ENCODE data around the gene LHX5. TPM values are rescaled to one million over a fixed set of nuclear protein-coding genes. Genes with fewer than 3 reads are reported as not detected.
A peak's percentile ranks its signal among the peaks of the same experiment; 100 is the strongest.

LHX5 gene
- total RNA-seq, 5 donors from 2014 or later (not counting 1 experiment from before 2014, with no cell fraction given) = not detected

DNA sequence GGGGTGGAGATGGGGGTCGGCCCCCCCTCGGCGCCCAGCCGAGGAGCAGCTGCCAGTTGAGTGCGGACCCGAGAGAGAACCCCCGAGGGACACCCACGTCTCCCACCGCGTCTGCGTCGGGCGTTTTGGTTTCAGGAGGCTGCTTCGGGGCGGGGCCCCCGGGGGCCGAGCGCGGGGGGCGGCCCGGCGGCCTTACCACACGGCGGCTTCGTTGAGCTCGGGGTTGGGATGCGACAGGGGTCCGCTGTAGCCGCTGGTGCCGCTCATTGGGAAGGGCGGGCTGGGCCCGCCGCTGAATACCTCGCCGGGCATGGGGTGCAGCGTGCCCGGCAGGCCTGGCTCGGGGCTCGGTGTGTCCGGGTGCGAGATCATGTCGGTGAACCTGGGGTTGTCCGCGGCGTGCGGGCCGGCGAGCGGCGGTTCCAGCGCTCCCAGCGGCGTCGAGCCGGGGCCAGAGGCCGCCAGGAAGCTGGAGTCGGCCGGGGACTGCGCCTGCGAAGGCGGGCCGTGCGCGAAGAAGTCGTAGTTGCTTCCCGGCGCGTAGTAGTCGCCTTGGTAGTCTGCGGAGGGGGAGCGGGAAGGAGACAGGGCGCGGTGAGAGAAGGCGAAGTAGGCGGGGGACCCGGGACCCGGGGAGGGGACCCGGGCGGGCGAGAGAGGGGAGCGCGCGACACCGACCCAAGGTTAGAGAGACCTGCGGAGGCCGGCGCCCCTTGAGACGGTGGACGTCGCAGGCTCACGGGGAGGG is 8.5 kb downstream of the LHX5 start:
- H3K27ac ChIP-seq (ENCODE audit: low read length) = no peak overlapping the region
- peaks cover 12 to 74% of the 10 kb centered on the region in 2 experiments for H3K27me3 ChIP-seq (replicated peaks in 1 of 2; ENCODE audit: control insufficient read depth in 2 of 2, extremely low read depth in 1 of 2, insufficient read depth in 2 of 2, low read length in 1 of 2)
- WGBS (ENCODE audit: insufficient coverage) = 6% methylated on average over 91 of the region's 91 CpGs
- no peak overlapping the region for H3K27ac Mint-ChIP-seq
- no peaks in the 10 kb centered on the region for H3K36me3 Mint-ChIP-seq
- H3K4me1 ChIP-seq (ENCODE audit: control insufficient read depth in 1 of 2, extremely low read depth in 1 of 2, insufficient read depth in 2 of 2, low read length in 2 of 2) = peaks cover 0 to 49% of the 10 kb centered on the region in 2 experiments
- POLR2A ChIA-PET = no interaction called here
- CTCF ChIA-PET = no interaction called here
- H3K36me3 ChIP-seq (ENCODE audit: control insufficient read depth in 2 of 2, extremely low read depth in 1 of 2, insufficient read depth in 1 of 2, low read length in 1 of 2) = no peaks in the 10 kb centered on the region
- H3K4me3 Mint-ChIP-seq = peak overlapping the region; percentile 47 to 73 (median 64)
- DNase-seq = no peak
- H3K9me3 Mint-ChIP-seq = no peaks in the 10 kb centered on the region
- H3K4me1 Mint-ChIP-seq = peaks cover 18 to 34% (median 29%) of the 10 kb centered on the region in 3 donors
- ATAC-seq (replicated peaks in 1 of 4) = no peak
- peak overlapping the region in 1 of 2 donors; percentile 23 for H3K4me3 ChIP-seq (ENCODE audit: control insufficient read depth in 1 of 2, extremely low read depth in 1 of 2, low read length in 1 of 2)
- peaks cover 42 to 73% of the 10 kb centered on the region in 2 donors for H3K27me3 Mint-ChIP-seq
- no peaks in the 10 kb centered on the region for H3K9me3 ChIP-seq

DNA sequence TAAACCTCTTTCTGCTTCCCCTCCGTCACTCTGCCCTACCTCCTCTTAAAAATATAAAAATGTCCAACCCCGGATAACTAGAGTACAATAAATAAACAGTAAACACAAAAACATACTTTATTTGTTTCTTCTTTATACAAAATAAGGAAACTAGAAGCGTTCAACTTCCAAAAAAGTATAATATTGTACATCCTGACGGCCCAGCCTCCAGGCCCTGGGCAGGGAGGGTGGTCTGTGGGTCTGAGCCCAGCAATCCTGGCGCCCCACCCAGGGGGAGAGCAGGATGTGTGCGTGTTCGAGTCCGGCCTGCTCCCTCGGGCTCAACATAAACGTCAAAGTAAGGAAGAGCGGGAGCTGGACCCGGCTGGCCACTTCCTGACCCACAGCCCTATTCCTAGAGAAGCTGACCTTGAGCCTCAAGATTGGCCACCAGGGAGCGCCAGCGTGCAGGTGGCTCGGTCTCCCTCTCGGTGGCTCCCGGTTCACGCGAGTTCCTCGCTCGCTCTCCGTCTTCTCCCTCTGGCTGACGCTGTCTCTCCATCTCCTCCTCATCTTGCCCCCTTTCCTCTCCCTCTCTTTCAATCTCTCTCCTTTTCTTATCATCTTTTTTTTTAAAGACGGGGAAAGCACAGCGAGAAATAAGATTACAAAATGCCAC is 9.4 kb downstream of the LHX5 start:
- H3K36me3 Mint-ChIP-seq = no peaks in the 10 kb centered on the region
- H3K27ac Mint-ChIP-seq = peak overlapping the region in 1 of 2 donors; percentile 8
- H3K4me3 Mint-ChIP-seq = peak overlapping the region; percentile 73 to 79 (median 77)

DNA sequence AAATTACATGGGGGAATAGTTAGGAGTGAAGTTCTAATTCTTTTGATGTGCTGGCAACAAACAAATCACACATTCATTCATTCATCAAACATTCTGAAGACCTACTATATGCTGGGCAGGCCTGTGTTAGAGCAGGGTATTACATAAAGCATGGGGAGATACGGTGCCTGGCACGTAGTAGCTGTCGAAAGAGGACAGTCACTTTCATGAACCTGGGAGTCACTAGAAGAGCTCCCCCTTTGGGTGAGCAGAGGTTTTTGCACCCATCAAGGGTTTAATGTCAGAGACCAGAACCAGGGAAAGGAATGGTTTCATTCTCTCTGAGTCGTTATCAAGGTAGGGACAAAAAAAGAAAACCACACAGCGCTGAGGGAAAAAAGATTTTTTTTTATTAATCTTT is 10.0 kb downstream of the LHX5 start:
- DNase-seq (no peak), ATAC-seq (replicated peaks in 1 of 4) (no peak)
- H3K9me3 Mint-ChIP-seq = no peaks in the 10 kb centered on the region
- no peaks in the 10 kb centered on the region for H3K36me3 Mint-ChIP-seq
- H3K27ac ChIP-seq (ENCODE audit: low read length) = no peak overlapping the region
- POLR2A ChIA-PET = no interaction called here
- no CpG with 5 or more reads among the region's 5 CpGs for WGBS (ENCODE audit: insufficient coverage)
- H3K4me1 Mint-ChIP-seq = peaks cover 18 to 29% (median 23%) of the 10 kb centered on the region in 3 donors
- H3K4me3 ChIP-seq (ENCODE audit: control insufficient read depth in 1 of 2, extremely low read depth in 1 of 2, low read length in 1 of 2) = no peak overlapping the region
- peaks cover 48 to 73% of the 10 kb centered on the region in 2 donors for H3K27me3 Mint-ChIP-seq
- peaks cover 10 to 69% of the 10 kb centered on the region in 2 experiments for H3K27me3 ChIP-seq (replicated peaks in 1 of 2; ENCODE audit: control insufficient read depth in 2 of 2, extremely low read depth in 1 of 2, insufficient read depth in 2 of 2, low read length in 1 of 2)
- no peak overlapping the region for H3K27ac Mint-ChIP-seq
- peak overlapping the region in 1 of 3 donors; percentile 73 for H3K4me3 Mint-ChIP-seq
- no peaks in the 10 kb centered on the region for H3K9me3 ChIP-seq
- H3K4me1 ChIP-seq (ENCODE audit: control insufficient read depth in 1 of 2, extremely low read depth in 1 of 2, insufficient read depth in 2 of 2, low read length in 2 of 2) = peaks cover 0 to 36% of the 10 kb centered on the region in 2 experiments
- CTCF ChIA-PET = no interaction called here
- no peaks in the 10 kb centered on the region for H3K36me3 ChIP-seq (ENCODE audit: control insufficient read depth in 2 of 2, extremely low read depth in 1 of 2, insufficient read depth in 1 of 2, low read length in 1 of 2)

More for the DNA sequence above, 9.4 kb downstream of the LHX5 start:
- peaks cover 0 to 40% of the 10 kb centered on the region in 2 experiments for H3K4me1 ChIP-seq (ENCODE audit: control insufficient read depth in 1 of 2, extremely low read depth in 1 of 2, insufficient read depth in 2 of 2, low read length in 2 of 2)
- CTCF ChIA-PET = no interaction called here
- H3K4me3 ChIP-seq (ENCODE audit: control insufficient read depth in 1 of 2, extremely low read depth in 1 of 2, low read length in 1 of 2) = peak overlapping the region; percentile 28 to 39
- no peaks in the 10 kb centered on the region for H3K9me3 ChIP-seq
- POLR2A ChIA-PET = no interaction called here
- peaks cover 12 to 69% of the 10 kb centered on the region in 2 experiments for H3K27me3 ChIP-seq (replicated peaks in 1 of 2; ENCODE audit: control insufficient read depth in 2 of 2, extremely low read depth in 1 of 2, insufficient read depth in 2 of 2, low read length in 1 of 2)
- DNase-seq = peak in 34 of 35 experiments; percentile 13 to 76 (median 50)
- Mint-ChIP-seq H3K4me1 (peaks cover 18 to 32% (median 27%) of the 10 kb centered on the region in 3 donors), H3K9me3 (no peaks in the 10 kb centered on the region), H3K27me3 (peaks cover 47 to 74% of the 10 kb centered on the region in 2 donors)
- WGBS (ENCODE audit: insufficient coverage) = 1% methylated on average over 19 of the region's 25 CpGs
- peak; percentile 57 to 78 (median 64) for ATAC-seq (replicated peaks in 1 of 4)
- H3K36me3 ChIP-seq (ENCODE audit: control insufficient read depth in 2 of 2, extremely low read depth in 1 of 2, insufficient read depth in 1 of 2, low read length in 1 of 2) = no peaks in the 10 kb centered on the region
- no peak overlapping the region for H3K27ac ChIP-seq (ENCODE audit: low read length)

DNA sequence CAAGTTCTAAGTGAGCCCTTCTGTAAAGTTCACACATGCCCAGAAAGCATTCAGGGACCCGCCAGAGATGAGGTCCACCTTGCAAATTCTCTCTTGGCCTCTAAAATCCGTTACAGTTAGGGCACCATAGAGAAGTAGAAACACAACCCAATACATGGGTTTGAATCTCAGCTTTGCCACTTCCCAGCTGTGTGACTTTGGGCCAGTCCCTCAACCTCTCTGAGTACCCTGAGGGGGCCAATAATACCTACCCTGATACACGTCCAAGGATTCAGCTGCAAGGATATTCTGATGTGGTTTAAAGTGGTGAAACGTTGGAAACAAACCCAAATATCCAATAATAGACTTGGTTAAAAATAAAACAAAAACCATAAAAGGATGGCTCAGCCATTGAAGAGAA is 11.7 kb downstream of the LHX5 start:
- DNase-seq = no peak
- Mint-ChIP-seq H3K4me1 (peaks cover 18 to 23% (median 18%) of the 10 kb centered on the region in 3 donors), H3K36me3 (no peaks in the 10 kb centered on the region), H3K4me3 (no peak overlapping the region), H3K27me3 (peaks cover 44 to 70% of the 10 kb centered on the region in 2 donors), H3K27ac (no peak overlapping the region), H3K9me3 (no peaks in the 10 kb centered on the region)
- H3K4me1 ChIP-seq (ENCODE audit: control insufficient read depth in 1 of 2, extremely low read depth in 1 of 2, insufficient read depth in 2 of 2, low read length in 2 of 2) = peaks cover 0 to 28% of the 10 kb centered on the region in 2 experiments
- peaks cover 9 to 63% of the 10 kb centered on the region in 2 experiments for H3K27me3 ChIP-seq (replicated peaks in 1 of 2; ENCODE audit: control insufficient read depth in 2 of 2, extremely low read depth in 1 of 2, insufficient read depth in 2 of 2, low read length in 1 of 2)
- no peaks in the 10 kb centered on the region for H3K36me3 ChIP-seq (ENCODE audit: control insufficient read depth in 2 of 2, extremely low read depth in 1 of 2, insufficient read depth in 1 of 2, low read length in 1 of 2)
- WGBS (ENCODE audit: insufficient coverage) = 43% methylated on average over 2 of the region's 4 CpGs
- no peak overlapping the region for H3K4me3 ChIP-seq (ENCODE audit: control insufficient read depth in 1 of 2, extremely low read depth in 1 of 2, low read length in 1 of 2)
- ChIA-PET POLR2A (no interaction called here), CTCF (interaction anchor here in 1 of 2 donors (0.6 to 0.7 kb wide), 2 partner anchors 62 to 141 kb away, joined by 5 to 7 read pairs; no protein-coding TSS in a partner anchor)
- no peak overlapping the region for H3K27ac ChIP-seq (ENCODE audit: low read length)
- H3K9me3 ChIP-seq = no peaks in the 10 kb centered on the region
- no peak for ATAC-seq (replicated peaks in 1 of 4)

DNA sequence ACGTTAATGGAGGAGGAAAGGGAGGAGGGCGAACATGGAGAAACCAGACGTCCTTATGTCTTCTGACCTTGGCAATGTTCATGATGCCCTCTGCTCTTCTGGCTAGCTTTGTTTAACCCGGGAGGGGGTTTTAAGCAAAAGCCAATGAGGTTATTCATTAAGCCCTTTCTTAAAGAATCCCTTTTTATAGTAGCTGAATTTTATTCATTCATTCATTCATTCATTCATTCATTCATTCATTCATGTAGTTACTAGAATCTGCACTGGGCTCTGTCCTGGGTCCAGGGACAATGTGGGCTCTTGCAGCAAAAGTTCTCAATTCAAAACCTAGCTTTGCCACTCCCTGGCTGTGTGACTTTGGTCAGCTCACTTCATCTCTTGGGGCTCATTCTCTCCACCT is 14.0 kb downstream of the LHX5 start:
- Mint-ChIP-seq H3K36me3 (no peaks in the 10 kb centered on the region), H3K9me3 (no peaks in the 10 kb centered on the region), H3K27ac (no peak overlapping the region), H3K27me3 (peaks cover 40 to 58% of the 10 kb centered on the region in 2 donors), H3K4me1 (peaks cover 3 to 7% (median 7%) of the 10 kb centered on the region in 3 donors), H3K4me3 (no peak overlapping the region)
- Histone ChIP-seq H3K9me3 (no peaks in the 10 kb centered on the region), H3K4me1 (ENCODE audit: control insufficient read depth in 1 of 2, extremely low read depth in 1 of 2, insufficient read depth in 2 of 2, low read length in 2 of 2) (peaks cover 0 to 6% of the 10 kb centered on the region in 2 experiments), H3K27me3 (replicated peaks in 1 of 2; ENCODE audit: control insufficient read depth in 2 of 2, extremely low read depth in 1 of 2, insufficient read depth in 2 of 2, low read length in 1 of 2) (peaks cover 9 to 44% of the 10 kb centered on the region in 2 experiments), H3K4me3 (ENCODE audit: control insufficient read depth in 1 of 2, extremely low read depth in 1 of 2, low read length in 1 of 2) (no peak overlapping the region), H3K36me3 (ENCODE audit: control insufficient read depth in 2 of 2, extremely low read depth in 1 of 2, insufficient read depth in 1 of 2, low read length in 1 of 2) (no peaks in the 10 kb centered on the region), H3K27ac (ENCODE audit: low read length) (no peak overlapping the region)
- WGBS (ENCODE audit: insufficient coverage) = no CpG with 5 or more reads among the region's 4 CpGs
- ChIA-PET POLR2A (no interaction called here), CTCF (interaction anchor here in 1 of 2 donors (0.5 kb wide), 1 partner anchor 29 kb away, joined by 4 read pairs; no protein-coding TSS in a partner anchor)
- ATAC-seq (replicated peaks in 1 of 4) = no peak
- no peak for DNase-seq

DNA sequence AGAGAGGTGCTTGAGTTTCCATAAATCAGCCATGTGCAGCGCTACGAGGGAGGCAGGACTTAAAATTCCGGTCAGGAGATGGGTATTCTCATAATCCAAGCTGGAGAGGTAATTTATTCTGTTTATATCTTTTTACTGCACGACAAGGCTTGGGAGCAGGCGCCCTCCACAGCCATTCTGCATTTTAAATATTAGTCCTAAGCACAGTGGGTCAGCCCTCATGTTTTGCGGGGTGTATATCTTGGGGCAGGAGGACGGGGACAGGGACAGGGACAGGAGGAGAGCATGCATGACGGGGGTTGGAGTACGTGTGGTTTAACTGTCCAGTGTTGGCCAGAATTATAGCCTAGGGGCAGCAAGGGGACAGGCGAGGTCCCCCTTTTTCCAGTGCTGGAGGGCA is 14.5 kb downstream of the LHX5 start:
- ATAC-seq (replicated peaks in 1 of 4) (no peak), DNase-seq (no peak)
- H3K4me1 ChIP-seq (ENCODE audit: control insufficient read depth in 1 of 2, extremely low read depth in 1 of 2, insufficient read depth in 2 of 2, low read length in 2 of 2) = peaks cover 0 to under 1% of the 10 kb centered on the region in 2 experiments
- no peaks in the 10 kb centered on the region for H3K36me3 ChIP-seq (ENCODE audit: control insufficient read depth in 2 of 2, extremely low read depth in 1 of 2, insufficient read depth in 1 of 2, low read length in 1 of 2)
- H3K9me3 ChIP-seq = no peaks in the 10 kb centered on the region
- H3K27ac ChIP-seq (ENCODE audit: low read length) = no peak overlapping the region
- Mint-ChIP-seq H3K27me3 (peaks cover 36 to 53% of the 10 kb centered on the region in 2 donors), H3K36me3 (no peaks in the 10 kb centered on the region), H3K4me1 (peaks cover 0 to 4% (median 2%) of the 10 kb centered on the region in 3 donors), H3K4me3 (no peak overlapping the region), H3K9me3 (no peaks in the 10 kb centered on the region), H3K27ac (no peak overlapping the region)
- 81% methylated on average over 3 of the region's 10 CpGs for WGBS (ENCODE audit: insufficient coverage)
- H3K27me3 ChIP-seq (replicated peaks in 1 of 2; ENCODE audit: control insufficient read depth in 2 of 2, extremely low read depth in 1 of 2, insufficient read depth in 2 of 2, low read length in 1 of 2) = peaks cover 9 to 40% of the 10 kb centered on the region in 2 experiments
- POLR2A ChIA-PET = no interaction called here
- no peak overlapping the region for H3K4me3 ChIP-seq (ENCODE audit: control insufficient read depth in 1 of 2, extremely low read depth in 1 of 2, low read length in 1 of 2)
- CTCF ChIA-PET = no interaction called here
